Measurements from ENCODE around the gene SRSF9.

DNA sequence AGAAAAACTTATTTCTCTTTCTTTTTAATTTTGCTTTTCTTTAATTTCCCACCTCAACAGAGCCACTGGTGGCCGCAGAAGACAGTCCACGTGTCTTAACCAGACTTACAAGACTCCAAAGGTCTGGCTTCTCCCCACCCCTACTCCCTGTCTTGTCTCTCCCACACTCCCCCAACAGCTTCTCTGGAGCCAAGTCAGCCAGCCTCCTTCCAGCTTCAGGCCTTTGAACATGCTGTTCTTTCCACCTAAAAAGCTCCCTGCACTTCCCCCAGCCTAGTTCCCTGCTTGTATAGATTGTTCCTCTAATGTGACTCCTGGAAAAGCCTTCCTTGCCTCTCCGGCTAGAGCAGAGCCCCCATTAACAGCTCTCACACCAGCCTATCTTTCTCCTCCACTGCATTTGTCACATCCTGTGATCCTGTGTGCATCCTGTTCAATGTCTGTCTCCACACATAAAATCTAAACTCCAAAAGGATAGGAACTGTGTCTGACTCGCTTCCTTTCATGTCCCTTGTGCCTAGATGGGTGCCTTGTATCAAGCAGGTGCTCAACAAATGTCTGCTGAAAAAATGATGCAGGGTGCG is 18.6 kb upstream of the SRSF9 start:
- TF ChIP-seq, protein P1, sequence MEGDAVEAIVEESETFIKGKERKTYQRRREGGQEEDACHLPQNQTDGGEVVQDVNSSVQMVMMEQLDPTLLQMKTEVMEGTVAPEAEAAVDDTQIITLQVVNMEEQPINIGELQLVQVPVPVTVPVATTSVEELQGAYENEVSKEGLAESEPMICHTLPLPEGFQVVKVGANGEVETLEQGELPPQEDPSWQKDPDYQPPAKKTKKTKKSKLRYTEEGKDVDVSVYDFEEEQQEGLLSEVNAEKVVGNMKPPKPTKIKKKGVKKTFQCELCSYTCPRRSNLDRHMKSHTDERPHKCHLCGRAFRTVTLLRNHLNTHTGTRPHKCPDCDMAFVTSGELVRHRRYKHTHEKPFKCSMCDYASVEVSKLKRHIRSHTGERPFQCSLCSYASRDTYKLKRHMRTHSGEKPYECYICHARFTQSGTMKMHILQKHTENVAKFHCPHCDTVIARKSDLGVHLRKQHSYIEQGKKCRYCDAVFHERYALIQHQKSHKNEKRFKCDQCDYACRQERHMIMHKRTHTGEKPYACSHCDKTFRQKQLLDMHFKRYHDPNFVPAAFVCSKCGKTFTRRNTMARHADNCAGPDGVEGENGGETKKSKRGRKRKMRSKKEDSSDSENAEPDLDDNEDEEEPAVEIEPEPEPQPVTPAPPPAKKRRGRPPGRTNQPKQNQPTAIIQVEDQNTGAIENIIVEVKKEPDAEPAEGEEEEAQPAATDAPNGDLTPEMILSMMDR (conservative IDR thresholded peaks at IDR 0.05; ENCODE audit: low read depth, low read length): no peak
- TF ChIP-seq CEBPB (IDR thresholded peaks at IDR 0.05; ENCODE audit: low read depth, low read length) (no peak), SMC3 (IDR thresholded peaks at IDR 0.05; ENCODE audit: low read depth, low read length) (no peak), POLR2A (IDR thresholded peaks at IDR 0.05; ENCODE audit: low read depth, low read length) (no peak), RCOR1 (IDR thresholded peaks at IDR 0.05; ENCODE audit: insufficient replicate concordance, low read length) (no peak), RAD21 (IDR thresholded peaks at IDR 0.05; ENCODE audit: low read length) (no peak), MAZ (IDR thresholded peaks at IDR 0.05; ENCODE audit: borderline replicate concordance, low read depth, low read length) (no peak)
- TF ChIP-seq, protein P2, sequence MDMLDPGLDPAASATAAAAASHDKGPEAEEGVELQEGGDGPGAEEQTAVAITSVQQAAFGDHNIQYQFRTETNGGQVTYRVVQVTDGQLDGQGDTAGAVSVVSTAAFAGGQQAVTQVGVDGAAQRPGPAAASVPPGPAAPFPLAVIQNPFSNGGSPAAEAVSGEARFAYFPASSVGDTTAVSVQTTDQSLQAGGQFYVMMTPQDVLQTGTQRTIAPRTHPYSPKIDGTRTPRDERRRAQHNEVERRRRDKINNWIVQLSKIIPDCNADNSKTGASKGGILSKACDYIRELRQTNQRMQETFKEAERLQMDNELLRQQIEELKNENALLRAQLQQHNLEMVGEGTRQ (IDR thresholded peaks at IDR 0.05; ENCODE audit: low read depth, low read length): no peak
